Mucosa of gallbladder (tissue), 1 donor: ENCODE results near the gene RAD51B. TPM values are rescaled to one million over a fixed set of nuclear protein-coding genes. Genes with fewer than 3 reads are reported as not detected.
"Not testable (repeated sequence)": the region's sequence is repeated elsewhere in the genome, so short reads cannot be mapped to it uniquely, and the experiment has no call there.

Experiments used
- DNase-seq: peaks from one replicate; pipeline ENCODE4 v3.0.0-alpha.2; 2020; ENCODE audit warnings: low spot score
- total RNA-seq: library from RNA; stranded (reverse); gene quantifications from one replicate; pipeline ENCODE4 v1.2.1, GENCODE V29; 2021
- donor health status: DM: no; HTN: no; CAD: no.

RAD51B gene
- total RNA-seq: 18.5 TPM

DNA sequence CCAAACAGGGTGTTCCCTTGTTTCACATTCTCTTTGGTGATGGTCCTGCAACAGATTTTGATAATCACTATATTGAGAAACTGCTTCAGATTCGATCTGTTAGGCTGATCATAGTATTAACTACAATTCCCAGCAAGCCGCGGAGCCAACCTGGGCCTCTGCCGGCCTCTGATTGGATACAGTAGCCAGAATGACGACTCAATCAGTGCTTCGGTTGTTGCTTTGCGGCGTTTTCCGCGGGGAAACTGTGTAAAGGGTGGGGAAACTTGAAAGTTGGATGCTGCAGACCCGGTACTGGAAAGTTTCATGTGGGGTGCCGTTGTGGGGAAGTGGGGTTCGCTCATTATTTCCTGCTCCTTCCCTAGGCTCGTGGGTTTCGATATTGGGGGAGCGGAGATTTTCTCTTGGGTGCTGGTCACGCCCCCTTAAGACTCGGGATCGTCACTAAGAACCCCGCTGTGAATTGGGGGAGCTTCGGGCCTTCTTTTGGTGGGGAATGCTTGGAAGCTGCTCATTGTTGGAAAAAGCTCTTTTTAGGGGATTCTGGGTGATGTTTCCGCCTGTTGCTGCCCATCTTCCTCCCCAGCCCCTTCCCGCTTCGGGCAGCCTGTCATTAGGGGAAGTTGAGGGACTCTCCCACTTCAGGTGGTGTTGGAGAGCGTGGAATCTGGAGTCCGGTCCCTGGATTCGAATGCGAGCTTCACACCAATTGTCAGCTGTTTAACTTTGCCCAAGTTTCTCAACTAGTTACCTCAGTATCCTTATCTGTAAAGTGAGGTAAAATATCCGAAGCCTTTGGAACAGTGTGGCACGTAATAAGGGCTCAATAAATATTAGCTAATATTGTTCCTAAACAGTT lies at the start of gene RAD51B:
Gene RAD51B (plus strand): TSS at position 217 of the 859 bp plus-strand sequence.
- peak; percentile 90 for DNase-seq

DNA sequence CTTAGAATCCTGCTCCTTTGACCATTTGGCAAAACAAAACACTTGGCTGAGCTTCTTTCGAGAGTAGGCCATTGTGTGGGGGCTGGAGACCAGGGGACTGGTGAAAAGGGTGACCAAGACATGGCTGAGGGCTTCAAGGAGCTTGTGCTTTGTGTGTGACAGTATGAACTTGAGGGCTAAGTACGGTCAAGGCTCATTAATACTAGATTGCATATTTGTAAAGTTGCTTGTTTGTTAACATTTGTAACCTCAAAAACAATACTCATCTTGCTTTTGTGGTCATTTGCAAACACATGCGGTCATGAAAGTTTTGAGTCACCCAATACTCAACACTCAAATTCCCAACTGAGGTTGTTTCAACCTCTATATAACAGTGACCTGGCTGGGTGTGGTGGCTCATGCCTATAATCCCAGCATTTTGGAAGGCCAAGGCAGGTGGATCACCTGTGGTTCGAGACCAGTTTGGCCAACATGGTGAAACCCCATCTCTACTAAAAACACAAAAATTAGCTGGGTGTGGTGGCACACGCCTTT lies 45.7 kb upstream of the RAD51B start:
- DNase-seq: no peak

DNA sequence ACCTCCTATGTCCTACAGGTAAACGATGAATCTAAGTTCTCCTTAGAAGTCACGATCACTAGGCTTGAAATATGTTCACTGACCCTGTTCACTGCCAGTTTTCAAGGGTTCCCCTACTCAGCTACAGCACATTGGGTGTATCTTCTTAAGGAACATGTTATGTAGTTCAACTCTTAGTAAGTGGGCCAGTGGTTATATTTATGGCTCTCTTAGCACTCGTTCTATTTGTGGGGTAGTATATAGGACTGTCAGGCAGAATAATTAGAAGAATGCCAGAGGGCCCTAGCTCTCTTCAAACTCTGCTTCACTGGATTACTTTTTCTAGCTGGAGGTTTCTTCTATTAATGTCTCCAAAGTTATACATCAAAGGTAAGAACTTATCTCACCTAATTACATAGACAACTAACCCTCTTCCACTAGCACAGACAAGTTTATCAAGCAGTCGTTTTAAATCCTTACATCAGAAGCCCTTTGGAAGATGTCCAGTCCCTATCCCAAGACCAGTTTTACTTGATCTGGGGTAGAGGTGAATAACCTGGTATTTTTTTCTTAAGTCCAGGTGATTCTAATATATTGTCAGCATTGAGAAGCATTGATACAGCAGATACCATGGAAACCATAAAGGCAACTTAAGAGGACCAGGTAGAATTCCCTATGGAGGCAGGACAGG lies 42.8 kb upstream of the RAD51B start:
- no peak for DNase-seq

DNA sequence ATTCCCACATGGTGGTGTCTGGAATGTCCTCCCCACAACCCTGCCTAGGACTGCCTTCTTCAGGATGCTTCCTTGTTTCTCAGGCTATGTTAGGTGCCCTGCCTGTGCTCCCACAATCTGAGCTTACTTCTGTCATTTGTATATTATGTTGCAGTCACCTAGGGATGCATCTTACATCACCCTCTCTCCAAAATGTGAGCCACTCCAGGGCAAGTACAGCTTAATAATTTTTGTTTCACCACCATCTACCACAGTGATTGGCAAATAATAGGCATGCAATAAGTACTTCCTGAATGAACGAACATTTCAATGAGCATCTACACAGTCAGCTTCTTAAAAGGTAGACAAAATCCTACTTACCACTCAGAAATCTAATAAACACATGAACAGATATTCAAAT lies 40.8 kb upstream of the RAD51B start:
- DNase-seq: no peak

DNA sequence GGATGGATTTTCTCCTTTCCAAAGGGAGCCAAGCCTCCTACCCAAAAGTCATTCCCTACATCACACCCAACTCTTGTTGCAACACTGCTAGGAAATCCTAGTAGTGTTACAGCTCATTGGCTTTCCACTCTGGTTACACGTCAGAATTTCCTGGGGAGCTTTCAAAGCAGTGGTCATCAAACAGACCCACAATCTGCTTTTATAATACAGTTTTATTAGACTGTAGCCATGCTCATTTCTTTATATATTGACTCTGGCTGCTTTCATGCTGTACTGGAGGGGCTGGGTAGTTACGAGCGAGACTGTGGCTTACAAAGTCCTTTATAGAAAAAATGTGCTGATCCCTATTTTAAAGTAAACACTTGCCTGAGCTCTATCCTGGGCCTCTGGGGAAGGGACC lies 37.5 kb upstream of the RAD51B start:
- DNase-seq: no peak

DNA sequence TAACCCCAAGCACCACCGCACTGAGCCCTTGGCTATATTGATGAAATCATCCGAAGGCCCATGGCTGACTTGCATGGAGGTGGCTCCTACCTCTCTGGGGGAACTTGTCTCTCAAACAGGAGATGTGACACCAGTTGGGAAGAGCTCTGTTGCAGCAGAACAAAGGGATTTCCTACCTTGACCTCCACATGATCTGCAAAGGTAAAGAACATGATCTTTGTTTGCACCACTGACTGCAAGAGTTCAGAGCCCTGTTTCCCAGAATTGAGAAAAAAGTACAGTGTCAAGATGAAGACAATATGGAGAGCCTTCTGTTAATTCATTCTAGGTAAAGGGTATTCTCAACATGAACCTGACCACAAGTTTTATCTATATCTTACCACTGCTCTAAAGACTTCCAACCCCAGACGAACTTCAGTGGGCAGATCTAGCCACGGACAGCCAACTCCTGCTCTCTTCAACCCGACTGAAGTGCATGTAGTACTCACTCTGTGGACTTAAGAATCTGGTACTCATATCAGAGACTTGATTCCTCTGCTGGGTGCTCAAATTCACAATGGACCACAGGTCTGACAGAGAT lies 35.2 kb upstream of the RAD51B start:
- DNase-seq: no peak

DNA sequence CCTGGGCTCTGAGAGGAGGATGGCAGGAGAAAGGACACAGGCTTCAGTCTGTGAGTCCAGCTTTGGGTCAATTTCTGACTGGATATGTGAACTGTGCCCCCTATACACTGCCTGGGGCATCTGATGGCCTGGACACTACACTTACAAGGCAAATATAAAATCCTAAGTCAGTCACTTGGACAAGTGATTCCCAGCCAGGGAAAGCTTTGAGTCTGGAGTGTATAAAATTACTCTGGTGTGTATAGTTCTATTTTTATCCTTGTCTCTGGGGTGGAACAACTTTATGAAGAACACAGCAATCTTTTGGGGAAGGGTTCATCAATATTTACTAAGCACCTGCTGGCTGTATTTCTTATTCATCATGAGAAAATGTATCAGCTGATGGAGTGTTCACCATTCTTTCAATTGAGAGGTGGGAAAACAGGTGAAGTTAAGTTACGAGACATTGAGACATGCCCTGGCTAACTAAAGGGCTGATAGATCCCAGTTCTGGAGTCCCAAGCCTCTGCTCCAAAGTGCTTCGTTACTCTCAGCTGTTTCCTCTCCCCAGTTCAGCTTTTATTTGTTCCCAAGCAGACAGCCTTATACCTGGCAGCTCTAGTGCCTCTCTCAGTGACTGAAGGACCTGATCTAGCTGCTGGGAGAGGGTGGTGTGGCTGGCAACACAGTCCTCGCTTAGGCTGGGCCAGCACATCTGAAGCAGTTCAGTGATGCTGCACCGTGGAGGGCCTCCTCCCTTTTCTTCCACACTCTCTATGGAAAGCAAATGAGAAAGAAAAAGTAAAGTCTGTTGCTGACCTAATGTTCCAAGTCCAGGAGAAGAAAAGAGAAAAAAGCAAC lies 34.1 kb upstream of the RAD51B start:
- no peak for DNase-seq

DNA sequence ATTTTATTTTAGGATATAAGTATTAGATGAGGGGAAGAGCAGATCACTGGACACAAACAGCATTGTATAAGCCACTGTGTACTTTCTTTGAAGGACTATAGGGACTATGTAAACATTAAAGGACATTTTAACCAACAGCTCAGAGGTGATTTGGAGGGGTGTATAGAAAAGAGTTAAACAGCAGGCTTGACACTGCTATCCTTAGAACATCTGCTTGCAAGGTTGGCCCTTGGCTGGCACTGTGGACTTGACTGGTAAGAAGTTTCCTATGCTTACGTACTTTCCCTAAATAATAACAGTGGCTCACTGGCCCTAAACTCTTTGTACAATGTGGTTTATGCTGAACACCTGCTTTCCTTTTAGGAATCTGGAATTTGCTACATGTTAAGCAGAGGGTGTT lies 31.9 kb upstream of the RAD51B start:
- DNase-seq: no peak

DNA sequence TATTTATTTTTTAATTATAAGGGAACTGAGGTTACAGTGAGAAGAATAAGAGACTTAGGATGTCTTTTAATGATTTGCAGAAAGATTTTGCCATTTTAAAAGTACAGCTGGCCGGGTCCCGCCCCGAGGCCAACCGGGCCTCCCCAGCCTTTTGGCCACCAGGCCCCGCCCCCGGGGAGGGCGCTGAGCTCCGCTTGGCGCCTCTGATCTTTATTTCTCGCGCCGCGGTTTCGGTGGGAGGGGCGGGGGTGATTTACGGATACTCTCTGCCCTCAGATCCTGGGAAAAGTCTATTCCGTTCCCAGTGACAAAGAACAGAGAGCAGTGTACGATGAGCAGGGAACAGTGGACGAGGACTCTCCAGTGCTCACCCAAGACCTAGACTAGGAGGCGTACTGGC lies 20.8 kb upstream of the RAD51B start:
- DNase-seq: no peak

DNA sequence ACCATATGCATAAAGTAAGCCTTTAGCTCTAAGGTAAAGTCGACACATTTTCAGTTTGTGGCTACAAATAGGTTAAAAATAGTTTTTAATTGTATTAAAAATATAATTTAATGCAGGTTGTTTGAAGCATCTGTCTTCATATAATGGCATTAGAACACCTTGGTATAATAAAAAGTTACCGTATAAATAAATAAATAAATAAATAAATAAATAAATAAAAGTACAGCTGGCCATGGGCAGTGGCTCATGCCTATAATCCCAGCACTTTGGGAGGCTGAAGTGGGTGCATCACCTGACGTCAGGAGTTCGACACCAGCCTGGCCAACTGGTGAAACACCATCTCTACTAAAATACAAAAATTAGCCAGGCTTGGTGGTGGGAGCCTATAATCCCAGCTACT lies 18.8 kb upstream of the RAD51B start:
- DNase-seq: no peak

DNA sequence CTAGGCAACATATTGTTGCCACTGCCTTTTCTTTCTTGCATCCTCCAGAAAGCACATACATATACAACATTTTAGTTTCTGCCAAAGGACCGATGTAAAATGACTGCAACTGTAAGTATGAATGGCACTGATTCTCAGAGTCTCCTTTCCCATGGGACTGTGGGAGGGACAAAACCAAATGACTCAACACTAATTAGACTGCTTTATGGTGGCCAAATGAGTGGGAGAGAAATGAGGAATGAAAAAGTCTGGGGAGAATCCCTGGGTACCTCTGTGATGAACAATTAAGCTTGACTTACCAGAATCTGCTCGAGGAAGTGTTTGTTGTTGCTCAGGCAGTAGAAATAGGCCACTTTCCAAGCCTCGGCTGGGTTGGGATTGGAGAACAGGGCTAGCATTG lies 13.3 kb upstream of the RAD51B start:
- DNase-seq: no peak

DNA sequence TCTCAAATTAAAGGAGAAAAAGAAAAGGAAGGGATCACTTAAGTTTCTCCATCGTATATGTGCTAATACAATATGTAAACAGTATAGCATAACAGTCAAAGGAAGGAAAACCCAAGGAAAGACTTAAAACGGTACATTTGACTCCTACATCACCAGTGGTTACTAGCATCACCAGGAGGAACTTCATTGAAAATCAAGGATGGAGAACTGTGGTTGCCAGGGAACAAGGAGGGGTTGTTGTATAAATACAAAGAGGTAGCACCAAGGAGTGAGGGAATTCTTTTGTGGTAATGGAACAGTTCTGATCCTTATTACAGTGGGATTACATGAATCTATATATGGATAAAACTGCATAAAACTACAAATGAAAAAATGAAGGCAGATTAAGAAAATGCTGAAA lies 4.8 kb upstream of the RAD51B start:
- DNase-seq: no peak

DNA sequence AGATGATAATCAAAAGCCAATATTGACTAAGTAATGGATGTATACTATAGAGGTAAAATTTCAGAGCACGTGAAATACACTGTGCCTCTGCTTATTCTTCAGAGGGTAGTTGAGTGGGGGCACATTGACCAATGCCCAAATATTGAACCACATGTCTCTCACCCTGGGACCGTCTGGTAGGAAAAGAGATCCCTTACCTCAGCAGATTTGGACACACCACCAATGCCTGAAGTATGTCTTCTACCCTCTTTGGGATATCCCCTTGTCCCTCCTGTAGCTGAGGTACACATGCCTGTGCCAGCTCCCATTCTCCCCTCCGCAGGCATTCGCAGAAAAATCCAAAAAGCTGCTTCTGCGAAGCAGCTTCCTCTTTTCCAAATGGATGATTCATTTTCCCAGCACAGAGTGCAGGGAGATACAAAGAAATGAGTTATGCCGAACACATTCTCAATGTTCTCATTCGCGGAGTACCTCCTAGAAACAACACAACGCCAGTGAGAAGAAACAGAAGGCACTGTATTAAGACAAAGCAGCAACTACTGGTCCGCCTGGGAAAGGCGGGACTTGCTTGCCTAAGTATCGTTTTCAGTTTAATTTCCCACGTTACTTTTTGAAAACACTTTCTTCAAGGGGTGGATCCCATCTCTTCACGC lies 3.9 kb upstream of the RAD51B start:
- DNase-seq: no peak

DNA sequence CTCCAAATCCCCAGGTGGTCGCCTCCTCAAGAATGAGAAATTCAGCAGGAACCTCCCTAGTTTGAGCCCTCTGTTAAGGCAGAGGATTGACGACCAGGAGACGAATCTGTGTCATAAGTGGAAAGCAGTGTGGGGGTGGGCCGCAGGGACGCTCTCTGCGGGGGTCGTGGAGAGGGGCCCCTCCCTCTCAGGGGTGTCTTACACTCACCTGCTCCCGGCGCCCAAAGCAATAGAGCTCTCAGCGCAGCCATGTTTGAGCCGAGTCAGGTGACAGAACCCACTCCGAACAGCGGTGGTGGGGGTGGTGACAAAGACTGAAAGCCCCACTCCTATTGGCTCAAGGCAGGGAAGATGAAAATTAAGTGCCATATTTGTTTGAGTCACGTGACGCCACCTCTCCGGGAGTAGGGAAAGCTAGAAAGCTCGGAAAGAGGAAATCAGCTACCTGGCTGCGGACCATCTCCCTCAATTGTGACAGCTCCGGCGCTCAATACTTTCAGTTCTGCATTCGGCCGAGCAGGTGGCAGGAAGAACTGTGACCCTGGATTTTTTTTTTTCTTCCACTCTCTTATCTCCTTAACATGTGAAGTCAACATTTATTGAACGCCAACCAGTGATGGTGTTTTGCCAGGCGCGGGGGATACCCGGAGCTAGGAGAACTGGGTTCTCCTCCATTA lies 3.1 kb upstream of the RAD51B start, which contains the start of gene ZFYVE26:
Gene ZFYVE26 (minus strand): TSS at position 265 of the 677 bp plus-strand sequence. CDS start 627 bp downstream, outside the sequence.
- peak; percentile 96 for DNase-seq

DNA sequence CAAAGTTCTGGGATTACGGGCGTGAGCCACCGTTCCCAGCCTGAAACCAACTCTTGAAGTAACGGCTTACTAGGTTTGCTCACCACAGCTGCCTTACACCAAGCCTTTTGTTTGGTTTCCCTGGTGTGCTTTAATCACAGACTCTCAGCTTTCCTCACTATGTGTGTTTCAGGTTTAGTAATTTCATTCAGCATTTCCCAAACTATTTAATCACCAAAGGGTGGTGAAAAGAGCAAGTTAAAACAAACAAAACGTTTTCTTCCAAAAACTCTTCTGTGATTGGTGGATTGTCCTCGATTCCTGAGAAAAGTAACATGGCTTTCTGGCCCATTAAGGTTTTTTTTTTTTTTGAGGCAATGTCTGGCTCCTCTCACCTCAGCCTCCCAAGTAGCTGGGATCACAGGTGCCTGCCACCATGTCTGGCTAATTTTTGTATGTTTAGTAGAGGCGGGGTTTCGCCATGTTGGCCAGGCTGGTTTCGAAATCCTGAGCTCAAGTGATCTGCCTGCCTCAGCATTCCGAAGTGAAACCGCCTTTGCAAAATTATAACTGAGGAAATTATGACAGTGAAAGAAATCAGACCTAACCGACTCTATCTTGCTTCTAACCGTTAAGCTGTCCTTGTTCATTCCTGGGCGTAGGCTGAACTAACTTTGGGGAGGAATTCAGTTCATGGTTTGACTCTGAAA lies 1.7 kb upstream of the RAD51B start:
- no peak for DNase-seq

DNA sequence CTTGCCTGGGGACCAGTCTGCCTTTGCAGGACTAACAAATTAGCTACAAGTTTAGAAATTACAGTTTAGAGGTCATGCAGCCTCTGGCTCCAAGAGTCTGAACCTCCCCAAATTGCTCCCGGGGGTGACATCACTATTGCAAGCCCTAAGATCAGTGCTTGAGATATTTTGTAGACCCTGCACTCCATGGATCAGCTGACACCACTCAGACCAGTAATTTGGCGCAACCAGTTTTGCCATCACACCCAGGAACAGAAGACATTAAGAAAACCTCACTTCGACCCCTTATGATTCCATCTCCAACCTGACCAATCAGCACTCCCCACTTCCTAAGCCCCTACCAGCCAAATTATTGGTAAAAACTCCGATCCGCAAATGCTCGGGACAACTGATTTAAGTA lies 1.1 kb upstream of the RAD51B start:
- DNase-seq: not testable (repeated sequence)

DNA sequence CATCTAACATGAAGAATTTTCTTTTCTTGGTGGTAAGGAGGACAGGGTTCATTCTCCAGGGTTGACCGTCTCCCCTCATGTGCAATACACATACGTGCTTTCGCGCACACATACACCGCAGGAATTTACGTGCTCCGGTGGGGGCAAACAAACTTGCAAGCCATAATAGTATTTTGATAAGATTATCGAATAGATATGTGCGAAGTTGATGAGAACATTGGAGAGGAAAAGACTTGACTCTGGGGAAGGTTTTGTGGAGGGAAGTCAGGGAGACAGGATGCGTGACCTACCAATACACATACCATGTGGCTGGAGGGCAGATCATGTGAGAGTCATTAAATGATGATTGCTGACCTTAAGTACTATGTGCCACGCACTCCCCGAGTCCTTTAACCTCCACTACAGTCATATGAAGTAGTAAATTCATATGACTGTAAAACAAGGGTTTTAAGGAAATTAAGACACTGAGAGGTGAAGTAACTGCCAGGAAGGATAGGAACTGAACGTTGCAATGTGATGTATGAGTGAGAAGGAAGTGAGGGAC lies 921 bp downstream of the RAD51B start:
- no peak for DNase-seq

DNA sequence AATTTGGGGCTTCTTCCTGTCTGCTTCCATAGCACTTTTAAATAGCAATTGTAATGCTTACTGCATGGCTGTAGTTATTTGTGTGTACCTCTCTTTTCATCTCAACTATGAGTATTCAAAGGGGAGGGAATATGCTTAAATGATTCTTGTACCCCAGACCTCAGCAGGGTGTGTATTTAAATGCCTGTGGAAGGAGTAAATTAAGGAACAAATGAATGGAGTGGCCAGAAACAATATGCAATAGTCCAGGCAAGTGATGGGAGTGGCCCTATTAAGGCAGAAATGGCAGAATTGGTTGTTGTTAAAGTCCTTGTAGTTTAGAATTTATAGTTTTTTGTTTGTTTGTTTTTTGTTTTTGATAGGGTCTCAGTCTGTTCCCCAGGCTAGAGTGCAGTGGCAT lies 1.5 kb downstream of the RAD51B start:
- no peak for DNase-seq

DNA sequence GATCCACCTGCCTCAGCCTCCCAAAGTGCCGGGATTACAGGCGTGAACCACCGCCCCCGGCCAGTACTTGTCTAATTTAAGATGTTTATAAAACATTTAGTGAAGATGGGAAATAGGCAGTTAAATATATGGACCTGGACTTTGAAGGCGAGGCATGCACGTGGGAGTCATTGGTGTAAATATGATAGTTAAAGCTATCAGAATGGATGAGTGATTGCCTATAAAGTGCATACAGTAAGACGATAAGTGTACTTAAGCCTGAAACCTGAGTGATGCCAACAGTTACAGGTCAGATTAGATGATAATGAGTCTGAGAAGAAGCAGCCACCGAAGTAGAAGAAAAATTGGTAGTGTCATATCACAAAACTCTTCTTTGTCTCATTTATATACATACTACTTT lies 11.5 kb downstream of the RAD51B start:
- no peak for DNase-seq

DNA sequence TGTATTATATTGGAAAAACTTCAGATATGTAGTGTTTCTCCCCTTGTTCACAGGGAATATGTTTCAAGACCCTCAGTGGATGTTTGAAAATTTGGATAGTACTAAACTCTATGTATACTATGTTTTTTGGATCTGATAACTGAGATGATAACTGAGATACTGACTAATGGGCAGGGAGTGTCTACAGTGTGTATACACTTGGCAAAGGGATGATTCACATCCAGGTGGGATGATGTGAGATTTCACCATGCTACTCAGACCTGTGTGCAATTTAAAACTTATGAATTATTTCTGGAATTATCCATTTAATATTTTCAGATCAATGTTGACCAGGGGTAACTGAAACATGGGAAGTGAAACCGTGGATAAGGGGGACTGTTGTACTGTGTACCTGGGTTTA lies 13.8 kb downstream of the RAD51B start:
- no peak for DNase-seq
